Dendritic cell treated with granulocyte-macrophage colony-stimulating factor and Interleukin-4, amounts not matched to agents 40 ng/mL and 50 ng/mL, for 4 days (primary cell): ENCODE measurements around the gene PCDH15.

Experiments
- H3K27ac Mint-ChIP-seq: one replicate; pipeline ENCODE4 v1.8.0; 2022; ENCODE audit warnings: mild to moderate bottlenecking, mixed read lengths
- H3K27me3 Mint-ChIP-seq: one replicate; pipeline ENCODE4 v1.8.0; 2022; ENCODE audit warnings: mild to moderate bottlenecking, mixed read lengths
- H3K36me3 Mint-ChIP-seq: one replicate; pipeline ENCODE4 v1.8.0; 2022; ENCODE audit warnings: low read depth, mixed read lengths
- H3K4me1 Mint-ChIP-seq: one replicate; pipeline ENCODE4 v1.8.0; 2022; ENCODE audit warnings: low read depth, mixed read lengths
- H3K4me3 Mint-ChIP-seq: one replicate; pipeline ENCODE4 v1.8.0; 2022; ENCODE audit warnings: mild to moderate bottlenecking, moderate library complexity, mixed read lengths
- H3K9me3 Mint-ChIP-seq: one replicate; pipeline ENCODE4 v1.8.0; 2022; ENCODE audit warnings: mixed read lengths
- intact Hi-C: fragments of 100-400 bp; cut with micrococcal nuclease; formaldehyde crosslinking; loops from one replicate; pipeline ENCODE4 v1.15.0; 2022

The PCDH15 gene

DNA sequence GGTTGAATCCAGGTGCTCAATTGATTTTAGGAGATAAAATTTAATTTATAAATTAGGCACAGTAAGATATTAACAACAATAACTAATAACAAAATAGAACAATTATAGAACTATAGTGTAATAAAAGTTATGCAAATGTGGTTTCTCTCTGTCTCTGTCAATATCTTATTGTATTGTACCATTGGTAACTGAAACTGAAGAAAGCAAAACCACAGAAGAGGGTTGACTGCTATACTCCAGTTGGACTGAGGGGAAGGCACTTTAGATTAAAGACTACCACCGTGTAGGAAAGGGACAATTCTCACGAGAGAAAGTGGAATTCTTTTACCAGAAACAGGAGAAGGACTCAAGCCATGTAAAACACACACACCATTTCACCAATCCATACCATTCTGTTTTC lies 967.1 kb downstream of the PCDH15 start:
- Mint-ChIP-seq H3K27ac (no peak overlapping the region), H3K4me1 (no peaks in the 10 kb centered on the region), H3K4me3 (no peak overlapping the region), H3K9me3 (no peaks in the 10 kb centered on the region), H3K27me3 (no peaks in the 10 kb centered on the region), H3K36me3 (no peaks in the 10 kb centered on the region)
- intact Hi-C loops, result no loop called here

DNA sequence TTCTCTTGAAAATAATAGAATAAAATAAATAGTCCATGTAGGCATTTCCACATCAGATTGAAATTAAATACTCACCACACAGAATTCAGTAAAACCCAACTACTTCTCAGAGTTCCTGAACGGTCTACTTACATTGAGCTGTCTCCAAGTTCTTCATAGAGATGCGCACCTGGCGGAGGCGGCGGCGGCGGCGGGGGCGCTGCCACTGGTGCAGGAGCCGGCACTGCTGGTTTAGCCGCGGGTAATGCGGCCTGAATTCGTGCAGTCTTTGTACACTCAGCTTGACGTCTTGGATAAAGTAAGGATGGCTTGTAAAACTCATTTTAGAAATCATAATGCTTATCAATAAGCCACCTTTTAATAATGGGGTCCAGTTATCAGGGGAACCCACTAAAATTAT lies 973.8 kb downstream of the PCDH15 start:
- Mint-ChIP-seq H3K9me3 (no peaks in the 10 kb centered on the region), H3K27ac (no peak overlapping the region), H3K27me3 (no peaks in the 10 kb centered on the region), H3K4me3 (no peak overlapping the region), H3K36me3 (no peaks in the 10 kb centered on the region), H3K4me1 (no peaks in the 10 kb centered on the region)
- intact Hi-C loops, result no loop called here

DNA sequence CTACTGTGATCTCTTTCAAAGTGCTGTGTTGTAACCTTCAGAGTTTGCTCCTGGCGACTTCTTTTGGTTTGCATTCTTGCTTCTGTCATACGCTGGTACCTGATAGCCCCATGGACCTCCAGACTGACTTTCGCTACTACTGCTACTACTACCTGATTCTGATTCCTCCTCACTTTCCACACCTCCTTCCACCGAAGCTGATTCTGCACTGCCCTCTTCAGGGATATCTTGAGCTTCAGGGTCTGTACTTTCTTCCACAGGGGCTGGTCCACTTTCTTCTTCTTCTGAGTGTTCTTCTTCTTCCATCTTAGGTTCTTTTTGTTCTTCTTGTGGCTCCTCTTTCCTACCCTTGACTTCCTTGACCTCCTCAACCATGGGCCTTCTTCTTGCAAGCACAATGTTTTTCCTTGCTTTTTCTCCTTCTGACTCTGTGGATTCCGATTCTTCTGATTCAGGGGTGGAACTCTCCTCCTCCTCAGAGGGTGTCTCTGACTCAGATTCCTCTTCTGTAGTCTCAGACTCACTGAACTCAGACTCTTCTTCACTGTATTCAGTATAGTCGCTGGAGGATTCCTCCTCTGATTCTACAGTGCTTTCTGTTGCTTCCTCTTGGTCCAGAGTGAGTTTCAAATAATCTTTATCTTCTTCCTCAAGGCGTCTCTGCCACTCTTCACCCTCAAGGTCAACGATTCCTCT lies 992.2 kb downstream of the PCDH15 start:
- H3K9me3 Mint-ChIP-seq, result no peaks in the 10 kb centered on the region
- intact Hi-C loops, result no loop called here
- H3K36me3 Mint-ChIP-seq, result no peaks in the 10 kb centered on the region
- H3K4me3 Mint-ChIP-seq, result no peak overlapping the region
- H3K27me3 Mint-ChIP-seq, result no peaks in the 10 kb centered on the region
- no peaks in the 10 kb centered on the region for H3K4me1 Mint-ChIP-seq
- H3K27ac Mint-ChIP-seq, result no peak overlapping the region

DNA sequence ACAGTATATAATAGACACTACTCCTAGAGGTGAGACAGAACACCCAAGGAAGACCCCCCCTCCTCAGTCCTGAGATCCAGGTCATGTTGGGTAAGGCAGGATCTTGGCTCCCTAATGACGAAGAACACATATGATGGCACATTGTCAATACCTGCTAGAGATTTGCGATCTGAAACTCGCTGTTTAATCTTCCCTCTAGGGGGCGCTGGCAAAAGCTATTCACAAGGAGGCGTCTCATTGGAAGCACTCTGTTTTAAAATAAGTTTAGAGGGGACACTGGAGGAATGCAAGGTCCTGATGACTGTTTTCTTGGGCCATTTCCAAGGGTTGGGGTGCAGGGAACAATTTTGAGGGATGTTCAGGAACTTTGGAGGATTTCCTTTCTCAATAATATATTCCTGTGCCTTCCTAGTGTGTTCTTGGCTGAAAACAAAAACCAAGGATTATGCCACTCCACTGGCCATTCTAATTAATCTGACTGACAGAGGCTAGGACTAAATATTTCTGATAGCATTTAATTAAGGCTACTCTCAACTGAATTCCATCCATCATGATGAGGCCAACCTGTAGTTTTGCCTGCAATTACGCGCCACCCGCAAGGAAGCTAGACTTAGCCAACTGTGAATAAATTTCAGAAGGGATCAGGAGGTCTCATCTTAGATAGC lies 1014.7 kb downstream of the PCDH15 start:
- Mint-ChIP-seq H3K27me3 (no peaks in the 10 kb centered on the region), H3K4me3 (no peak overlapping the region), H3K9me3 (peaks cover 14% of the 10 kb centered on the region), H3K36me3 (no peaks in the 10 kb centered on the region), H3K4me1 (no peaks in the 10 kb centered on the region), H3K27ac (no peak overlapping the region)
- intact Hi-C loops, result no loop called here

DNA sequence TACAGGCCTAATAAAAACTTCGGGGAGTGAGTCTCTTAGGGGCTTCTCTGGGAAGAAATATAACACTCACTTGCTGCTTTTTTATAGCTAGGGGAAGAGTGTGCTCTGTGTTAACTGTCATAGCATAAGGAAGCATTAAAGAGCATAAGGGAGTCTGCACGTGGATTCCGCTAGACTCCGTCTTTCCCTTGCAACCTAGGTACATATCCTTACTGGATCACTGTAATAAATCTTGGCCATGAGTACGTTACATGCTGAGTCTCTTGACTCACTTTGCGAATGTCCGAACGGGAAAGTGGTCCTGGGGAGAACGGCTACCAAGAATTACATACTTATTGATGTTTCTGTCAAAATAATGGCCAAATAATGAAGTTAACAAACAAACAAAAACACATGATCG lies 1029.3 kb downstream of the PCDH15 start:
- peaks cover 15% of the 10 kb centered on the region for H3K9me3 Mint-ChIP-seq

DNA sequence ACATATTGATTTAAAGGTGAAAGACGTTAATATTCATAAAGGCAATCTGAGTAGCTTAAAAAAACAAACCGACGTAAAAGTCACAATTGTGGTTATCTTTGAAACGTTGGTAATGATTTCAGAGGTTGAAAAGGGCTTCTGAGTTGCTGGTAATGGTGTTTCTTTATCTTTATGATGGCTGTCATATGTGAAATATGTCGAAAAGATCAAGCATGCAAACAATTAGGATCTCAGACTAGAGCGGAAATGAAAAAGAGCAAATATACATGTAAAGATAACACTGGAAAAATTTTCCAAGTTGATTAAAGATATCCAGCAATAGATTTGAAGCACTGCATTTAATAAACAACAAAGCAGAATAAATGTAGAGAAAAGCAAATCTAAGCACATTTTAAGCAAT lies 1030.1 kb downstream of the PCDH15 start:
- H3K36me3 Mint-ChIP-seq, result no peaks in the 10 kb centered on the region
- intact Hi-C loops, result no loop called here
- no peak overlapping the region for H3K4me3 Mint-ChIP-seq

More for the DNA sequence above, 1029.3 kb downstream of the PCDH15 start:
- intact Hi-C loops, result no loop called here
- no peak overlapping the region for H3K4me3 Mint-ChIP-seq
- H3K4me1 Mint-ChIP-seq, result no peaks in the 10 kb centered on the region
- H3K27ac Mint-ChIP-seq, result no peak overlapping the region
- no peaks in the 10 kb centered on the region for H3K27me3 Mint-ChIP-seq
- no peaks in the 10 kb centered on the region for H3K36me3 Mint-ChIP-seq

DNA sequence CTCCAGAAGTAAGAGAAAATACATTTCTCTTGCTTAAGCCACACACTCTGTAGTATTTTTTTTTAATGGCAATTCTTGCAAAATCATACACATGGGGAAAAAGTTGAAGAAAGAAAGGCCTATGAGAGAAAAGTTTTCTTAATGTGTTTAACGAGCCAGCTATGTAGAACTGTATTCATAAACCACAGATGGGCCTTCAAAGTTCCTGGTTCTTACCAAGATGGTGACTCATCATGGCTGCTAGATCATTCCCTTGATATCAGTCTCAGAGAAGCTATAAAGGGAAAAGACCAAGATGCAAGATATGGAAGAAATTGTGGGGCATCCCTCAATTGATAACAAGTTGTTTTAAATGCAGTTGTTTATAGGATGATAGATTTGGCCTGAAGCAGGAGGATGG lies 1035.7 kb downstream of the PCDH15 start:
- Mint-ChIP-seq H3K4me3 (no peak overlapping the region), H3K36me3 (no peaks in the 10 kb centered on the region), H3K27ac (no peak overlapping the region), H3K4me1 (no peaks in the 10 kb centered on the region), H3K9me3 (peaks cover 28% of the 10 kb centered on the region), H3K27me3 (no peaks in the 10 kb centered on the region)
- intact Hi-C loops, result no loop called here

More for the DNA sequence above, 1030.1 kb downstream of the PCDH15 start:
- peaks cover 15% of the 10 kb centered on the region for H3K9me3 Mint-ChIP-seq
- no peak overlapping the region for H3K27ac Mint-ChIP-seq
- H3K4me1 Mint-ChIP-seq, result no peaks in the 10 kb centered on the region
- H3K27me3 Mint-ChIP-seq, result no peaks in the 10 kb centered on the region

DNA sequence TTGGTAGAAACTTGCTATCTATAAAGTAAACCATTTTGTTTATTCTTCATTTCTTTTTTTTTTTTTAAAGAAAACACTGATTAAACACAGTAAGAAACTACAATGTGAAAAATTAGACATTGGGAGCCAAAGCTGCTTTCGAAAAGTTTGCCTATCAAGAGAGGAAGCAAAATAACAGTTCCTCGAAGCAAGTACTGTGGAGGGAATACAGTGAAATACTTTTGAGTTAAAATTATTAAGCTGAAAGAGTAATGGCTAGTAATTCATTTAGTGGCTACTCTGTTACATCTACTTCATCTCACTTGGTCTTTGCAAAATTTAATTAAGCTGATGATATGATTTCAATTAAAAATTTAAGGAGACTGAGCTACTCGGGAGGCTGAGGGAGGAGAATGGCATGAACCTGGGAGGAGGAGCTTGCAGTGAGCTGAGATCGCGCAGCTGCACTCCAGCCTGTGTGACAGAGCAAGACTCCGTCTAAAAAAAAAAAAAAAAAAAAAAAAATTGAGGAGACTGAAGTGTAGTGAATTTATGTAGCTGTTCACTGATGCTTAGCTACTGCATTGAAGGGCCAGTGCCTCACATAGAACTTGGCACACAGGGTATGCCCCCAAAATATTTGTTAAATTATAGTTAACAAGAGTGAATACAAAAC lies 1046.3 kb downstream of the PCDH15 start:
- Mint-ChIP-seq H3K27me3 (no peaks in the 10 kb centered on the region), H3K9me3 (no peaks in the 10 kb centered on the region), H3K4me3 (no peak overlapping the region), H3K4me1 (no peaks in the 10 kb centered on the region), H3K36me3 (no peaks in the 10 kb centered on the region), H3K27ac (no peak overlapping the region)
- intact Hi-C loops, result no loop called here
